Calu3 (cell line): ENCODE results near the gene HPS1. TPM values are rescaled to one million over a fixed set of nuclear protein-coding genes. Genes with fewer than 3 reads are reported as not detected.

Source experiments
- BruUV-seq: library from RNA; stranded (reverse); fragments of 400-500 nt; replicated peaks from 2 replicates; lab custom pipeline; 2021; lab: Mats Ljungman, UMichigan
- CTCF ChIA-PET: fragments of 300-600 bp; sonication (Branson Sonifier 250); formaldehyde crosslinking; loops from one replicate; lab custom pipeline; 2022; ENCODE audit warnings: antibody characterized with exemption; lab: Charles Lee
- DNase-seq: peaks from one replicate; pipeline ENCODE4 v3.0.0; 2022
- H3K27ac Mint-ChIP-seq: one replicate; pipeline ENCODE4 v1.8.0; 2022; ENCODE audit warnings: mixed read lengths; ENCODE audit not compliant: unreplicated experiment
- H3K27me3 Mint-ChIP-seq: one replicate; pipeline ENCODE4 v1.8.0; 2022; ENCODE audit warnings: mixed read lengths; ENCODE audit not compliant: unreplicated experiment
- H3K36me3 Mint-ChIP-seq: one replicate; pipeline ENCODE4 v1.8.0; 2022; ENCODE audit warnings: mild to moderate bottlenecking, moderate library complexity, mixed read lengths; ENCODE audit not compliant: insufficient read depth, unreplicated experiment
- H3K4me1 Mint-ChIP-seq: one replicate; pipeline ENCODE4 v1.8.0; 2022; ENCODE audit warnings: mild to moderate bottlenecking, low read depth, mixed read lengths; ENCODE audit not compliant: unreplicated experiment
- H3K4me3 Mint-ChIP-seq: one replicate; pipeline ENCODE4 v1.8.0; 2022; ENCODE audit warnings: mild to moderate bottlenecking, low read depth, moderate library complexity, mixed read lengths; ENCODE audit not compliant: unreplicated experiment
- H3K9me3 Mint-ChIP-seq: one replicate; pipeline ENCODE4 v1.8.0; 2022; ENCODE audit warnings: low read depth, mixed read lengths; ENCODE audit not compliant: unreplicated experiment
- CTCF ChIP-seq: fragments of 200-600 bp; IDR thresholded peaks from one replicate; pipeline ENCODE4 v1.8.0; 2022; ENCODE audit warnings: antibody characterized with exemption; ENCODE audit not compliant: unreplicated experiment
- intact Hi-C: fragments of 100-400 bp; cut with micrococcal nuclease; formaldehyde crosslinking; loops from one replicate; pipeline ENCODE4 v1.10.0; 2022; ENCODE audit not compliant: unreplicated experiment
- total RNA-seq: library from RNA; stranded (reverse); gene quantifications from 2 replicates; pipeline ENCODE4 v1.2.3, GENCODE V29; 2022

The HPS1 gene
- total RNA-seq, 1 experiment from 2014 or later, result 28.1 TPM

GRCh38 chr10:98453729-98454128 is 7.0 kb upstream of the HPS1 start:
- Mint-ChIP-seq H3K4me1 (peaks cover 12% of the 10 kb centered on the region), H3K4me3 (no peak overlapping the region), H3K27me3 (peaks cover 18% of the 10 kb centered on the region), H3K27ac (no peak overlapping the region), H3K36me3 (no peaks in the 10 kb centered on the region), H3K9me3 (no peaks in the 10 kb centered on the region)
- BruUV-seq, result no TSS peak
- CTCF ChIA-PET, result no interaction called here
- no peak for DNase-seq
- intact Hi-C loops, result no loop called here
- TF ChIP-seq CTCF, result no peak

GRCh38 chr10:98450618-98451017 is 3.9 kb upstream of the HPS1 start:
- BruUV-seq, result no TSS peak
- intact Hi-C loops, result no loop called here
- Mint-ChIP-seq H3K27ac (no peak overlapping the region), H3K9me3 (no peaks in the 10 kb centered on the region), H3K36me3 (peaks cover 10% of the 10 kb centered on the region), H3K27me3 (no peaks in the 10 kb centered on the region), H3K4me3 (no peak overlapping the region), H3K4me1 (no peaks in the 10 kb centered on the region)
- TF ChIP-seq CTCF, result no peak
- CTCF ChIA-PET, result no interaction called here
- DNase-seq, result no peak

- H3K4me3 Mint-ChIP-seq, result no peak overlapping the region
- intact Hi-C loops, result no loop called here
- no TSS peak for BruUV-seq
- DNase-seq, result no peak
- H3K9me3 Mint-ChIP-seq, result no peaks in the 10 kb centered on the region
- H3K27ac Mint-ChIP-seq, result no peak overlapping the region
- no peak for TF ChIP-seq CTCF
- H3K36me3 Mint-ChIP-seq, result peaks cover 14% of the 10 kb centered on the region
- no peaks in the 10 kb centered on the region for H3K4me1 Mint-ChIP-seq
- no peaks in the 10 kb centered on the region for H3K27me3 Mint-ChIP-seq
- CTCF ChIA-PET, result no interaction called here
Observed at GRCh38 chr10:98449287-98449686, 2.6 kb upstream of the HPS1 start.

GRCh38 chr10:98446151-98446660 is 529 bp downstream of the HPS1 start:
- H3K27me3 Mint-ChIP-seq, result no peaks in the 10 kb centered on the region
- H3K27ac Mint-ChIP-seq, result no peak overlapping the region
- H3K4me1 Mint-ChIP-seq, result no peaks in the 10 kb centered on the region
- peak overlapping the region; percentile 67 for H3K4me3 Mint-ChIP-seq
- no peak for DNase-seq
- CTCF ChIA-PET, result no interaction called here
- no peaks in the 10 kb centered on the region for H3K9me3 Mint-ChIP-seq
- BruUV-seq, result TSS peak; percentile 64
- H3K36me3 Mint-ChIP-seq, result peaks cover 14% of the 10 kb centered on the region
- intact Hi-C loops, result no loop called here
- no peak for TF ChIP-seq CTCF
